Measurements from ENCODE around the gene ANKRD29.

DNA sequence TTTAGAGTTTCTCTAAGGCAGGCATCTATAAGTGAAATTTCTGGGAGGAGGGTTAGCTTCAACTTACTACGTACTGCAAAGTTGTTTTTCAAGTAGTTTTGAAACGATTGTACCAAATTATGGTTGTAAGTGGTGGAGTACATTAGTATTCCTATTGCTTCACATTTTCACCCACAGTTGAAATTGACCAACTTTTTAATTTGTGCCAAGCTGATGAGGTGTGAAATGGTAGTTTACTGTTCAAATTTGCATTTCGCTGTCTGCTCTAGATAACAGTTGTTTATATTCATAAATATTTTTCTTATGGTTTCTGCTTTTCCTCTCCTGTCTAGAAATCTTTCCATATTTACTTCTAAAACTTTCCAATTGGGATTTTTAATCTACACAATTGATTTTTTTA, 95.0 kb downstream of the ANKRD29 start:
- TF ChIP-seq, protein P1, sequence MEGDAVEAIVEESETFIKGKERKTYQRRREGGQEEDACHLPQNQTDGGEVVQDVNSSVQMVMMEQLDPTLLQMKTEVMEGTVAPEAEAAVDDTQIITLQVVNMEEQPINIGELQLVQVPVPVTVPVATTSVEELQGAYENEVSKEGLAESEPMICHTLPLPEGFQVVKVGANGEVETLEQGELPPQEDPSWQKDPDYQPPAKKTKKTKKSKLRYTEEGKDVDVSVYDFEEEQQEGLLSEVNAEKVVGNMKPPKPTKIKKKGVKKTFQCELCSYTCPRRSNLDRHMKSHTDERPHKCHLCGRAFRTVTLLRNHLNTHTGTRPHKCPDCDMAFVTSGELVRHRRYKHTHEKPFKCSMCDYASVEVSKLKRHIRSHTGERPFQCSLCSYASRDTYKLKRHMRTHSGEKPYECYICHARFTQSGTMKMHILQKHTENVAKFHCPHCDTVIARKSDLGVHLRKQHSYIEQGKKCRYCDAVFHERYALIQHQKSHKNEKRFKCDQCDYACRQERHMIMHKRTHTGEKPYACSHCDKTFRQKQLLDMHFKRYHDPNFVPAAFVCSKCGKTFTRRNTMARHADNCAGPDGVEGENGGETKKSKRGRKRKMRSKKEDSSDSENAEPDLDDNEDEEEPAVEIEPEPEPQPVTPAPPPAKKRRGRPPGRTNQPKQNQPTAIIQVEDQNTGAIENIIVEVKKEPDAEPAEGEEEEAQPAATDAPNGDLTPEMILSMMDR (IDR thresholded peaks at IDR 0.05) = no peak
- no peak for TF ChIP-seq EP300 (IDR thresholded peaks at IDR 0.05)
